Measurements from ENCODE around the gene DIP2B. TPM values are rescaled to one million over a fixed set of nuclear protein-coding genes. Genes with fewer than 3 reads are reported as not detected.

DIP2B gene
- total and polyA plus RNA-seq, 2 of the 13 experiments (the other 11 are each of a cell fraction or from before 2014, with no cell fraction given) = 32.1 to 35.8 TPM

DNA sequence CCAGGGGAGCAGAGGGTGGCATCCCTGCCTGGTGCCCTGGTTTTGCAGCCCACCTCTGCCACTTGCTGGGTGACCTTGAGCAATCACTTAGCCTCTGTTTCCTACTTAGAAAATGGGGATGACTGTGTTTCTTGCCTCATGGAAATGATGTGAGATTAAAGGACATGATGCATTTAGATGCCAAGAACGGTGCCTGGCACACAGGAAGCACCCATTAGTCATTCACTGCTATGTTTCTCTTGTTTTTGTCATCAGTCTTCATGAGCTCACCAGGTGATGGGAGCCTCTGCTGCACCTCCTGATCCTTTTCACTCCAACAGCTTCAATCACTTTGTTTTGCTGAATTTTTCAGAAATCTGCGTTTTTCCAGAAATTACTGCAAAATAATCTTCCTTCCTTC, 235.5 kb downstream of the DIP2B start:
- peaks cover 41 to 82% of the 10 kb centered on the region in 2 experiments for H3K36me3 ChIP-seq (replicated peaks in 1 of 2; ENCODE audit: control insufficient read depth in 1 of 2, insufficient read depth in 2 of 2, low read length in 2 of 2)
- no TSS peak for BruUV-seq (replicated peaks)
- peak; percentile 24 for TF ChIP-seq RBM22 (optimal IDR thresholded peaks at IDR 0.05; ENCODE audit: low read length)
- TF ChIP-seq, protein P1, sequence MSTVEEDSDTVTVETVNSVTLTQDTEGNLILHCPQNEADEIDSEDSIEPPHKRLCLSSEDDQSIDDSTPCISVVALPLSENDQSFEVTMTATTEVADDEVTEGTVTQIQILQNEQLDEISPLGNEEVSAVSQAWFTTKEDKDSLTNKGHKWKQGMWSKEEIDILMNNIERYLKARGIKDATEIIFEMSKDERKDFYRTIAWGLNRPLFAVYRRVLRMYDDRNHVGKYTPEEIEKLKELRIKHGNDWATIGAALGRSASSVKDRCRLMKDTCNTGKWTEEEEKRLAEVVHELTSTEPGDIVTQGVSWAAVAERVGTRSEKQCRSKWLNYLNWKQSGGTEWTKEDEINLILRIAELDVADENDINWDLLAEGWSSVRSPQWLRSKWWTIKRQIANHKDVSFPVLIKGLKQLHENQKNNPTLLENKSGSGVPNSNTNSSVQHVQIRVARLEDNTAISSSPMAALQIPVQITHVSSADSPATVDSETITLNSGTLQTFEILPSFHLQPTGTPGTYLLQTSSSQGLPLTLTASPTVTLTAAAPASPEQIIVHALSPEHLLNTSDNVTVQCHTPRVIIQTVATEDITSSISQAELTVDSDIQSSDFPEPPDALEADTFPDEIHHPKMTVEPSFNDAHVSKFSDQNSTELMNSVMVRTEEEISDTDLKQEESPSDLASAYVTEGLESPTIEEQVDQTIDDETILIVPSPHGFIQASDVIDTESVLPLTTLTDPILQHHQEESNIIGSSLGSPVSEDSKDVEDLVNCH (CRISPR knock-in tag; IDR thresholded peaks at IDR 0.05) = no peak
- ATAC-seq (no peak), FAIRE-seq (no peak), DNase-seq (ENCODE audit: low spot score) (no peak)
- H3K79me2 ChIP-seq (ENCODE audit: insufficient read depth, low read length) = no peaks in the 10 kb centered on the region
- no peak overlapping the region for H3K4me3 ChIP-seq (replicated peaks in 1 of 3; ENCODE audit: insufficient read depth in 1 of 3, low read depth in 2 of 3, low read length in 3 of 3)
- no peaks in the 10 kb centered on the region for H3K4me1 ChIP-seq (ENCODE audit: insufficient read depth, low read length)
- intact Hi-C loops (cut with micrococcal nuclease; ENCODE audit: unreplicated experiment) (no loop called here), in situ Hi-C loops (cut with HindIII; ENCODE audit: extremely low pct_ligation_motif_present, low pct_unique_long_range_greater_than_20kb) (no loop called here)
- 98% methylated on average over 2 of the region's 2 CpGs for WGBS (ENCODE audit: low lambda C conversion rate)
- CTCF ChIA-PET (ENCODE audit: low intra/inter-chr PET ratio, low total read pairs) = no interaction called here
- no peaks in the 10 kb centered on the region for H4K20me1 ChIP-seq (ENCODE audit: insufficient read depth, low read length)
- H3K27me3 ChIP-seq (ENCODE audit: control insufficient read depth in 1 of 2, insufficient read depth in 2 of 2, low read length in 2 of 2) = no peaks in the 10 kb centered on the region; a peak in 1 of 5 replicates
- no peak overlapping the region for H2AFZ ChIP-seq (ENCODE audit: low read length)
- POLR2A ChIA-PET = no interaction called here
- no peak overlapping the region for H3K9ac ChIP-seq (ENCODE audit: insufficient read depth, low read depth, low read length)
- no peak overlapping the region for H3K4me2 ChIP-seq (ENCODE audit: low read depth, low read length)
- no peaks in the 10 kb centered on the region for H3K9me3 ChIP-seq (ENCODE audit: low read length)
- H3K27ac ChIP-seq (ENCODE audit: extremely low read length, insufficient read depth, low read length) = no peak overlapping the region

- intact Hi-C loops (cut with micrococcal nuclease; ENCODE audit: unreplicated experiment) (no loop called here), in situ Hi-C loops (cut with HindIII; ENCODE audit: extremely low pct_ligation_motif_present, low pct_unique_long_range_greater_than_20kb) (no loop called here)
- CTCF ChIA-PET (ENCODE audit: low intra/inter-chr PET ratio, low total read pairs) = no interaction called here
- DNase-seq (ENCODE audit: low spot score) (no peak), ATAC-seq (no peak), FAIRE-seq (no peak)
- no peaks in the 10 kb centered on the region for H3K79me2 ChIP-seq (ENCODE audit: insufficient read depth, low read length)
- no peak overlapping the region for H3K4me2 ChIP-seq (ENCODE audit: low read depth, low read length)
- BruUV-seq (replicated peaks) = no TSS peak
- H3K9ac ChIP-seq (ENCODE audit: insufficient read depth, low read depth, low read length) = no peak overlapping the region
- POLR2A ChIA-PET = no interaction called here
- H3K36me3 ChIP-seq (replicated peaks in 1 of 2; ENCODE audit: control insufficient read depth in 1 of 2, insufficient read depth in 2 of 2, low read length in 2 of 2) = peaks cover 35 to 80% of the 10 kb centered on the region in 2 experiments
- WGBS (ENCODE audit: low lambda C conversion rate) = 94% methylated on average over 7 of the region's 7 CpGs
- H3K27ac ChIP-seq (ENCODE audit: extremely low read length, insufficient read depth, low read length) = no peak overlapping the region
- no peaks in the 10 kb centered on the region for H3K9me3 ChIP-seq (ENCODE audit: low read length)
- TF ChIP-seq FOXK1 (CRISPR knock-in tag; IDR thresholded peaks at IDR 0.05; ENCODE audit: borderline replicate concordance, low read depth) = no peak
- no peak overlapping the region for H3K4me3 ChIP-seq (replicated peaks in 1 of 3; ENCODE audit: insufficient read depth in 1 of 3, low read depth in 2 of 3, low read length in 3 of 3)
- no peak overlapping the region for H2AFZ ChIP-seq (ENCODE audit: low read length)
- no peaks in the 10 kb centered on the region for H4K20me1 ChIP-seq (ENCODE audit: insufficient read depth, low read length)
- H3K27me3 ChIP-seq (ENCODE audit: control insufficient read depth in 1 of 2, insufficient read depth in 2 of 2, low read length in 2 of 2) = no peaks in the 10 kb centered on the region
- no peaks in the 10 kb centered on the region for H3K4me1 ChIP-seq (ENCODE audit: insufficient read depth, low read length)
Observed at GRCh38 chr12:50742776-50743175, 238.0 kb downstream of the DIP2B start.
